Tibial nerve (tissue), 4 donors: ENCODE measurements around the gene PNPLA2.

ENCODE experiments used
- EP300 ChIP-seq, 2 donors: sonication (generic); formaldehyde crosslinking; IDR thresholded peaks; one replicate each; pipeline ENCODE4 v1.6.1; 2017; ENCODE audit warnings: antibody characterized with exemption in 2 of 2, mild to moderate bottlenecking in 1 of 2
- POLR2A ChIP-seq, 2 donors: fragments of 450-650 bp; IDR thresholded peaks; one replicate each; pipeline ENCODE4 v1.6.1; 2017; ENCODE audit warnings: antibody characterized with exemption in 2 of 2, mild to moderate bottlenecking in 2 of 2, moderate library complexity in 2 of 2
- TF ChIP-seq, protein P1 (sequence below), 5 experiments: fragments of 200-600 bp in 3 of 5; fragments of 450-650 bp in 2 of 5; sonication (generic) in 3 of 5; IDR thresholded peaks; one replicate each; pipeline ENCODE4 v1.5.1; 2016 to 2019; ENCODE audit warnings: antibody characterized with exemption in 5 of 5, mild to moderate bottlenecking in 3 of 5, moderate library complexity in 2 of 5

DNA sequence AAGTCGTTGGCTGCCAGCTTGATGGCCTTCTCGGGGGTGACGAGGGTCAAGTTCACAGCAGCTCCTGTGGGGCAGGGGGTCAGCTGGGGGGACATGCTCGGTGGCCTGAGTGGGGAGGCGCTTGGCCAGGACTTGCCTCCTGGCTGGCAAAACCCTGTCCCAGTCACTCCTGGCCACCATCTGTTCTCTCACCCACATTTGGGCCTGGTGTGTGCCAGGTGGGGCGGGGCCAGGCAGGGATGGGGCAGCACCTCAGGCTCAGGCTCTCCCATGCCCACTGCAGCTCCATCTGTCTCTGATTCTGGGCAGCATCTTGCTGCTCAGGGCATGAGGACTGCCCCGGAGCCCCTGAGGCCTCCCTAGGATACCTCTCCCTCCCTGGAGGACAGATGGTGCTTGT, 25.2 kb upstream of the PNPLA2 start:
- TF ChIP-seq, protein P1, sequence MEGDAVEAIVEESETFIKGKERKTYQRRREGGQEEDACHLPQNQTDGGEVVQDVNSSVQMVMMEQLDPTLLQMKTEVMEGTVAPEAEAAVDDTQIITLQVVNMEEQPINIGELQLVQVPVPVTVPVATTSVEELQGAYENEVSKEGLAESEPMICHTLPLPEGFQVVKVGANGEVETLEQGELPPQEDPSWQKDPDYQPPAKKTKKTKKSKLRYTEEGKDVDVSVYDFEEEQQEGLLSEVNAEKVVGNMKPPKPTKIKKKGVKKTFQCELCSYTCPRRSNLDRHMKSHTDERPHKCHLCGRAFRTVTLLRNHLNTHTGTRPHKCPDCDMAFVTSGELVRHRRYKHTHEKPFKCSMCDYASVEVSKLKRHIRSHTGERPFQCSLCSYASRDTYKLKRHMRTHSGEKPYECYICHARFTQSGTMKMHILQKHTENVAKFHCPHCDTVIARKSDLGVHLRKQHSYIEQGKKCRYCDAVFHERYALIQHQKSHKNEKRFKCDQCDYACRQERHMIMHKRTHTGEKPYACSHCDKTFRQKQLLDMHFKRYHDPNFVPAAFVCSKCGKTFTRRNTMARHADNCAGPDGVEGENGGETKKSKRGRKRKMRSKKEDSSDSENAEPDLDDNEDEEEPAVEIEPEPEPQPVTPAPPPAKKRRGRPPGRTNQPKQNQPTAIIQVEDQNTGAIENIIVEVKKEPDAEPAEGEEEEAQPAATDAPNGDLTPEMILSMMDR (IDR thresholded peaks at IDR 0.05), result no peak
- TF ChIP-seq EP300 (IDR thresholded peaks at IDR 0.05) (no peak), POLR2A (IDR thresholded peaks at IDR 0.05) (no peak)
